HepG2 (cell line): ENCODE data around the gene IRF4. TPM values are rescaled to one million over a fixed set of nuclear protein-coding genes. Genes with fewer than 3 reads are reported as not detected.

Source experiments
- MED8 ChIP-seq: sonication (generic); formaldehyde crosslinking; IDR thresholded peaks from 2 replicates; pipeline ENCODE4 v1.8.1; 2023; ENCODE audit warnings: mild to moderate bottlenecking, missing genetic modification reagents; ENCODE audit not compliant: insufficient replicate concordance
- MEIS1 ChIP-seq: sonication (generic); formaldehyde crosslinking; IDR thresholded peaks from 2 replicates; pipeline ENCODE4 v1.9.0; 2021; ENCODE audit warnings: mild to moderate bottlenecking, missing genetic modification reagents, moderate library complexity, borderline replicate concordance
- NR1H2 ChIP-seq: sonication (generic); formaldehyde crosslinking; IDR thresholded peaks from 2 replicates; pipeline ENCODE4 v1.8.1; 2022; ENCODE audit warnings: low read depth, missing genetic modification reagents, borderline replicate concordance
- RNF219 ChIP-seq: sonication (generic); formaldehyde crosslinking; IDR thresholded peaks from 2 replicates; pipeline ENCODE4 v1.5.0; 2020; ENCODE audit warnings: mild to moderate bottlenecking, missing genetic modification reagents
- SNAPC2 ChIP-seq: sonication (generic); formaldehyde crosslinking; IDR thresholded peaks from 2 replicates; pipeline ENCODE4 v1.8.1; 2022; ENCODE audit warnings: mild to moderate bottlenecking, missing genetic modification reagents
- SYNCRIP ChIP-seq: fragments of 200-400 bp; formaldehyde crosslinking; IDR thresholded peaks from 2 replicates; pipeline ENCODE4 v1.6.1; 2018; ENCODE audit warnings: mild to moderate bottlenecking, low read depth, low read length; ENCODE audit not compliant: insufficient read depth
- TCF7 ChIP-seq: sonication (generic); IDR thresholded peaks from 2 replicates; pipeline ENCODE4 v1.6.1; 2016; ENCODE audit warnings: antibody characterized with exemption, low read depth
- THAP8 ChIP-seq: sonication (generic); formaldehyde crosslinking; IDR thresholded peaks from 2 replicates; pipeline ENCODE4 v1.5.1; 2020; ENCODE audit warnings: missing genetic modification reagents, mild to moderate bottlenecking, borderline replicate concordance
- XRCC5 ChIP-seq: fragments of 200-400 bp; formaldehyde crosslinking; optimal IDR thresholded peaks from 2 replicates; pipeline ENCODE3; 2017; ENCODE audit warnings: mild to moderate bottlenecking, low read length
- ZBTB3 ChIP-seq: sonication (generic); formaldehyde crosslinking; IDR thresholded peaks from 2 replicates; pipeline ENCODE4 v1.4.0; 2020; ENCODE audit warnings: low read depth, mild to moderate bottlenecking, moderate library complexity, missing genetic modification reagents, borderline replicate concordance
- ZNF484 ChIP-seq: sonication (generic); formaldehyde crosslinking; IDR thresholded peaks from 2 replicates; pipeline ENCODE4 v1.5.1; 2020; ENCODE audit warnings: mild to moderate bottlenecking, low read depth, missing genetic modification reagents, borderline replicate concordance
- ZNF552 ChIP-seq: sonication (generic); formaldehyde crosslinking; IDR thresholded peaks from 2 replicates; pipeline ENCODE4 v1.9.0; 2022; ENCODE audit warnings: missing genetic modification reagents, mild to moderate bottlenecking, borderline replicate concordance
- ZNF777 ChIP-seq: sonication (generic); formaldehyde crosslinking; IDR thresholded peaks from 2 replicates; pipeline ENCODE4 v1.4.0; 2020; ENCODE audit warnings: missing genetic modification reagents
- polyA plus RNA-seq, 8 experiments: library from polyadenylated mRNA; depleted of rRNA in 3 of 8; stranded (reverse) in 7 of 8; unstranded in 1 of 8; fragments of >200 nt; fragmentation: Illumina TruSeq in 4 of 8; extraction: Trizol in 4 of 8; gene quantifications; 2 replicates each; pipeline versions ENCODE4 v1.2.1 to v1.2.3, GENCODE V29; 2011 to 2016; ENCODE audit warnings: low read depth in 4 of 8, missing spikeins in 1 of 8, mixed read lengths in 1 of 8; ENCODE audit not compliant: insufficient read depth in 1 of 8
- total RNA-seq, 5 experiments: library from RNA; depleted of rRNA; stranded (reverse); fragments of >200 nt; fragmentation: Illumina TruSeq; extraction: Trizol; gene quantifications; 2 replicates each; pipeline ENCODE4 v1.2.3, GENCODE V29; 2016; ENCODE audit warnings: low read depth in 1 of 5
- TF ChIP-seq, protein P1 (sequence below): IDR thresholded peaks from 2 replicates; pipeline ENCODE4 v1.6.1; 2016; ENCODE audit warnings: missing compliant biosample characterization, missing genetic modification reagents, borderline replicate concordance
- TF ChIP-seq, protein P2 (sequence below): sonication (generic); formaldehyde crosslinking; IDR thresholded peaks from 2 replicates; pipeline ENCODE4 v1.4.0; 2020; ENCODE audit warnings: missing genetic modification reagents
- TF ChIP-seq, protein P3 (sequence below): sonication (generic); formaldehyde crosslinking; IDR thresholded peaks from 2 replicates; pipeline ENCODE4 v1.5.0; 2020; ENCODE audit warnings: missing genetic modification reagents
- TF ChIP-seq, protein P4 (sequence below): sonication (generic); formaldehyde crosslinking; IDR thresholded peaks from 2 replicates; pipeline ENCODE4 v1.5.1; 2020; ENCODE audit warnings: missing genetic modification reagents, mild to moderate bottlenecking, borderline replicate concordance

The IRF4 gene
- total and polyA plus RNA-seq, 2 of the 13 experiments (the other 11 are each of a cell fraction or from before 2014, with no cell fraction given), result 0.07 to 0.09 TPM

DNA sequence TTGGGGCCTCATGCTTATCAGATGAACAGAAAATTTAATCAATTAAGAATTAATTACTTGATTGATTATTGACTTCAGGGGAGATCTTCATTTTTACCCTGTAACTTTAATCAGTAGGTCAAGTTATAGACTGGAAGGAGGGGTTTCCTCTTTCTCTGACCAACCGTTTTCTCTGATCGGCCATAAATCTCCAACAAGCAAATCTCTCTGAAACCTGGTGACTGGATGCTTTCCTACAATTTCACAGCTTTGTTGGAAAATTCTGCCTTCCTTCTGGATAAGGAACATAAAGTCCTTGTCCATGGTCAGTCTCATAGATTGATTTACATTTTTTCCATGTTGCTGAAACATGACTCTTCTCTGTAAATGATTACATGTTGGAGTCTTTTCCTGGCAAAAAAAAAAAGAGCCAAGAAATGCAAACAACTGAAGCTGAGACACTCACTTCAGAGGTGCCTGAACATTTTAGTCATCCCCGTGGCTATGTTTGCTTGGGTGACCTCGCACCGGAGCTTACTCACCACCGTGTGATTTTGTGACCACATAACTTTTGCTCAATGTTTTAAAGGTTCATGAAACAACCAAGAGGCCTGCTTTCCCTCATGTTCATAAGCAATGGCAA is 31.0 kb downstream of the IRF4 start (continued):
- no peak for TF ChIP-seq NR1H2 (CRISPR knock-in tag)
- no peak for TF ChIP-seq ZBTB3 (CRISPR knock-in tag)
- TF ChIP-seq, protein P1, sequence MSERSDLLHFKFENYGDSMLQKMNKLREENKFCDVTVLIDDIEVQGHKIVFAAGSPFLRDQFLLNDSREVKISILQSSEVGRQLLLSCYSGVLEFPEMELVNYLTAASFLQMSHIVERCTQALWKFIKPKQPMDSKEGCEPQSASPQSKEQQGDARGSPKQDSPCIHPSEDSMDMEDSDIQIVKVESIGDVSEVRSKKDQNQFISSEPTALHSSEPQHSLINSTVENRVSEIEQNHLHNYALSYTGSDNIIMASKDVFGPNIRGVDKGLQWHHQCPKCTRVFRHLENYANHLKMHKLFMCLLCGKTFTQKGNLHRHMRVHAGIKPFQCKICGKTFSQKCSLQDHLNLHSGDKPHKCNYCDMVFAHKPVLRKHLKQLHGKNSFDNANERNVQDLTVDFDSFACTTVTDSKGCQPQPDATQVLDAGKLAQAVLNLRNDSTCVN (CRISPR knock-in tag), result no peak
- TF ChIP-seq, protein P2, sequence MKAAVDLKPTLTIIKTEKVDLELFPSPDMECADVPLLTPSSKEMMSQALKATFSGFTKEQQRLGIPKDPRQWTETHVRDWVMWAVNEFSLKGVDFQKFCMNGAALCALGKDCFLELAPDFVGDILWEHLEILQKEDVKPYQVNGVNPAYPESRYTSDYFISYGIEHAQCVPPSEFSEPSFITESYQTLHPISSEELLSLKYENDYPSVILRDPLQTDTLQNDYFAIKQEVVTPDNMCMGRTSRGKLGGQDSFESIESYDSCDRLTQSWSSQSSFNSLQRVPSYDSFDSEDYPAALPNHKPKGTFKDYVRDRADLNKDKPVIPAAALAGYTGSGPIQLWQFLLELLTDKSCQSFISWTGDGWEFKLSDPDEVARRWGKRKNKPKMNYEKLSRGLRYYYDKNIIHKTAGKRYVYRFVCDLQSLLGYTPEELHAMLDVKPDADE (CRISPR knock-in tag), result no peak
- TF ChIP-seq TCF7, result peak; percentile 50; the same call in 1 of the 2 replicates
- TF ChIP-seq MED8, result no peak
- TF ChIP-seq SYNCRIP, result no peak
- TF ChIP-seq, protein P3, sequence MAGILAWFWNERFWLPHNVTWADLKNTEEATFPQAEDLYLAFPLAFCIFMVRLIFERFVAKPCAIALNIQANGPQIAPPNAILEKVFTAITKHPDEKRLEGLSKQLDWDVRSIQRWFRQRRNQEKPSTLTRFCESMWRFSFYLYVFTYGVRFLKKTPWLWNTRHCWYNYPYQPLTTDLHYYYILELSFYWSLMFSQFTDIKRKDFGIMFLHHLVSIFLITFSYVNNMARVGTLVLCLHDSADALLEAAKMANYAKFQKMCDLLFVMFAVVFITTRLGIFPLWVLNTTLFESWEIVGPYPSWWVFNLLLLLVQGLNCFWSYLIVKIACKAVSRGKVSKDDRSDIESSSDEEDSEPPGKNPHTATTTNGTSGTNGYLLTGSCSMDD, result no peak
- TF ChIP-seq XRCC5, result no peak
- no peak for TF ChIP-seq ZNF777 (CRISPR knock-in tag)
- no peak for TF ChIP-seq MEIS1 (CRISPR knock-in tag)
- no peak for TF ChIP-seq ZNF552 (CRISPR knock-in tag)
- TF ChIP-seq, protein P4, sequence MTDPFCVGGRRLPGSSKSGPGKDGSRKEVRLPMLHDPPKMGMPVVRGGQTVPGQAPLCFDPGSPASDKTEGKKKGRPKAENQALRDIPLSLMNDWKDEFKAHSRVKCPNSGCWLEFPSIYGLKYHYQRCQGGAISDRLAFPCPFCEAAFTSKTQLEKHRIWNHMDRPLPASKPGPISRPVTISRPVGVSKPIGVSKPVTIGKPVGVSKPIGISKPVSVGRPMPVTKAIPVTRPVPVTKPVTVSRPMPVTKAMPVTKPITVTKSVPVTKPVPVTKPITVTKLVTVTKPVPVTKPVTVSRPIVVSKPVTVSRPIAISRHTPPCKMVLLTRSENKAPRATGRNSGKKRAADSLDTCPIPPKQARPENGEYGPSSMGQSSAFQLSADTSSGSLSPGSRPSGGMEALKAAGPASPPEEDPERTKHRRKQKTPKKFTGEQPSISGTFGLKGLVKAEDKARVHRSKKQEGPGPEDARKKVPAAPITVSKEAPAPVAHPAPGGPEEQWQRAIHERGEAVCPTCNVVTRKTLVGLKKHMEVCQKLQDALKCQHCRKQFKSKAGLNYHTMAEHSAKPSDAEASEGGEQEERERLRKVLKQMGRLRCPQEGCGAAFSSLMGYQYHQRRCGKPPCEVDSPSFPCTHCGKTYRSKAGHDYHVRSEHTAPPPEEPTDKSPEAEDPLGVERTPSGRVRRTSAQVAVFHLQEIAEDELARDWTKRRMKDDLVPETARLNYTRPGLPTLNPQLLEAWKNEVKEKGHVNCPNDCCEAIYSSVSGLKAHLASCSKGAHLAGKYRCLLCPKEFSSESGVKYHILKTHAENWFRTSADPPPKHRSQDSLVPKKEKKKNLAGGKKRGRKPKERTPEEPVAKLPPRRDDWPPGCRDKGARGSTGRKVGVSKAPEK (CRISPR knock-in tag), result no peak
- TF ChIP-seq RNF219 (CRISPR knock-in tag), result no peak
- TF ChIP-seq ZNF484 (CRISPR knock-in tag), result no peak
- TF ChIP-seq SNAPC2 (CRISPR knock-in tag), result no peak
- no peak for TF ChIP-seq THAP8 (CRISPR knock-in tag)
